GM19351 (cell line): ENCODE results near the gene DNAJB12.
"Not testable (repeated sequence)": the region's sequence is repeated elsewhere in the genome, so short reads cannot be mapped to it uniquely, and the experiment has no call there.

Experiments
- ATAC-seq: cut with Tn5 transposase; IDR thresholded peaks from one replicate; pipeline ENCODE4 v1.9.1; 2021; ENCODE audit warnings: mild to moderate bottlenecking, moderate library complexity; ENCODE audit not compliant: unreplicated experiment

Gene DNAJB12

DNA sequence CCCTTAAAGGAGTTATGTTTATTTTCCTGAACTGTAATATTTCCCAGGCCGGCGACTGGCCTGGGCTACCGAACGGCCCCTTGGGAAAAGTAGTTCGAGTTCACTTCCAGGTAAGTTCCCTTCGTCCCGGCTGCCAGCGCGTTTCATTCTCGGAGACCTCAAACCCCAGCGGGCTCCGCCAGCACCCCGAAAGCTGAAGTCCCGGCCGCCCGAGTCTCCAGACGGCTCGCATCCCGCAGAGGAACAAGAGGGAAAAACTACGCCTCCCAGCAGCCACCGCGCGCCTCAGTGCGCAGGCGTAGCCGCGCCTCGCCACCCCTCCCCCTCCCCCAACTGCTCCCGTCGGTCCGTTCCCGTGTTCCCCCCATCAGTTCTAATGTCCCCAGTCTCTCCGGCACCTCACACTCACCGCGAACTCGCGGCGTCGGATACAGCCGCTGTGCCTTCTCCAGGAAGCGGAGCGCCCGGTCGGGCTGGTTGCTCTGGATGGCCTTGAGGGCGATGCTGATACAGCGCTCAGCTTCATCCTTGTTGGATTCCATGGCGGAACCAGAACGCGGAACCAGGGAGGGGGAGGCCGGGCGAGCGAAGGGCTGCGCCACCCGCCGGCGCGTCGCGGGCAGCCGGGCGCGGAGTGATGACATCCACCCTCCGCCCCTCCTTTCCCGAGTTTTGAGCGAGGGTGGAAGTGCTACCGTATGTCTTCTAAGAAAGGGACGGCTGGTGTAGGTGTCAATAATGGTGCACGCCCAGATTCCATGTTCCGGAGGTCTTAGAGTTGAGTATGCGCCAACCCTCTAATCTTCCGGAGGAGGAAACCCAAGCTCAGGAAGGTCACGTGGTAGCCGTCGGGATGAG, at the start of gene DNAJB12:
TSS of gene DNAJB12 (minus strand) at position 564 of the 858 bp plus-strand sequence. CDS start at position 542, 22 bp downstream.
- peak; percentile 74 for ATAC-seq

DNA sequence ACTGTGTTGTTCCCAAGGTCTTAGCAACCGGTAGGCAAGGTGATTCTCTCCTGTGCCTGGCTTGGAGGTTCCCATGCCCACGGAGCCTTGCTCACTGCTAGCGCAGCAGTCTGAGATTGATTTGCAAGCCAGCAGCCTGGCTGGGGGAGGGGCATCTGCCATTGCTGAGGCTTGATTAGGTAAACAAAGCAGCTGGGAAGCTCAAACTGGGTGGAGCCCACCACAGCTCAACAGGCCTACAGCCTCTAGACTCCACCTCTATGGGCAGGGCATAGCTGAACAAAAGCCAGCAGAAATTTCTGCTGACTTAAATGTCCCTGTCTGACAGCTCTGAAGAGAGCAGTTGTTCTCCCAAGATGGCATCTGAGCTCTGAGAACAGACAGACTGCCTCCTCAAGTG, 40.9 kb upstream of the DNAJB12 start:
- ATAC-seq, result not testable (repeated sequence)

DNA sequence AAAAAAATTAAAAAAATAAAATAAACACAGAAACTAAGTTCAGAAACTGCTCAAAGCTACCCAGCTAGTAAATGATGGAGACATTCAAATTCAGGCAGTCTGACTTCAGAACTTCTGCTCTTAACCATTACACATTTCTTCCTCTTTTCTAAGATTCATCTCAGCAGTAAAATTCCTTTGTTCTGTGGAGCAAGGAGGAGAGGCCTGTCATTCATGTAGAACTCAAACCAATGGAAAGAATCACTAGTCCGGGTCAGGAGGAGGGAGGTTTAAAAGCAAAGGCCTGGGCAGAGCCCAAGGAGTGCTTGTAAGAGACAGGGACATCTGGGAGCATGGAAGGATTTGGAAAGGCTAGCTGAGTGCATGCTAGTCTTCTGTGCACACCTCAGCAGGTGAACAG, 37.9 kb upstream of the DNAJB12 start:
- no peak for ATAC-seq

DNA sequence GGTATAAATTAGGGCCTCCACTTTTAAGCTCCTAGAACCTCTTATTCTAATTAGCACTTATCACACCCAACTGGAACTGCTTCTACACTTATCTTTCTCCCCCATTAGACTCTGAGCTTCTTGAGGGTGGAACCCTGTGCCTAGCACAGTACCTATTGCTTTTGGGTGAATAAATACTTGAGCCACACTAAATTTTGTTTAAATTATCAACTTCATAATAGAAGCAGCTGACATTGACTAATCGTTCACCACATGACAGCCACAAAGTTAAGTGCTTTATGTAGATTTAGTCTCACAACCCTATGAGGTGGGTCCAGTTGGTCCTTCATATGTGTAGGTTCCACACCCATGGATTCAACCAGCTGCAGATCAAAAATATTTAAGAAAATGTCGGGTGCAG, 36.0 kb upstream of the DNAJB12 start:
- no peak for ATAC-seq

DNA sequence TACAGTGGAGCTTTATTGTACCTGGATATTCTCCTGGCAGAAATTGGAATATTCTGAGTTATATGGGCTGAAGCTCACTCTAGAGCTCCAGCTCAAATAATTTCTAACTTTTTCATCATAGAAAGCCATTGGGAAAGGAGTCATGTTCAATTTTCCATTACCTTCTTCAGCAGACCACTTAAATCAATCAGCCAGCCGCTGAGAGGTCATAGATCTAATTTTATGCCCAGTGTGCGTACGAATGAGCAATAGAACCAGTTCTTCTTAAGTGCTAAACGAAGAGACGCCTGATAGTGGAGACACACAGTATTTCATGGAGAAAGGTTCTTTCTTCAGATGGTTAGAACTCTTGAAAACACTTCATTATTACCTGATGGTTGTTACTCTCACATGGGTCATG, 35.0 kb upstream of the DNAJB12 start:
- ATAC-seq, result no peak

DNA sequence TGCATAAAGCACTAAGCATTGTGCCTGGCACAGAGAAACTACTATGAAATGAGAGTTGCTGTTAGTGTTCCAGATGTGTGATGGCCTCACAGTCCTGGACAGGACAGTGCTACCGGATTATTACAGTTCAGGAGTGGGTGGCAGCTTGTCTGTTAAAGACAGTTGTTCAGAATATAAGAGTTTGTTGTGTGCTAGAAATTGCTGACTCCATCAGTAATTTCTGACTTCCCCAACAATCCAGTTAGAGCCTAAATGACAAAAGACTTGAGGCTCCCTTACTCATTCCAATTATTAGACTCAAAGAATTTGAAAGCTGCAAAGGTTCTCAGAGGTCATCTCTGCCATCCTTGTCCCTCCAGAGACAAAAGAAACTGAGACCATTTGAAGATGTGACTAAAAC, 34.3 kb upstream of the DNAJB12 start:
- ATAC-seq, result no peak

DNA sequence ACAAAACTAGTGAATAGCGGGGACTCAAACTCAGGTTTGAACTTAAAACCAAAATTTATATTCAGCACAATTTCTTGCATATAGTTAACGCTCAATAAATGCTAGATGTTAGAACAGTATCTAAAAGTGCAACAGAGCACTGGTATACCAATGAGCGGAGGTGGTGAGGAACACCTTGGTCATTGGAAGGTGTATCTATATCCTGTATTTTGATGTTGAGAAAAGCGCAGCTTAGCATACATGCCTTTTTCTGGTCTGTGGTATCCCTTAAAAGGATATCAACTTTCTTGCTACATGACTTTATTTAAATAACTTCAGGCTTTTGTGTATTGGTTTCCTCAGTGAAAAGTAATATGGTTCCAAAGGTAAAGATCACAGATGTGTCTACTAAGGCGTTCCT, 33.3 kb upstream of the DNAJB12 start:
- no peak for ATAC-seq

DNA sequence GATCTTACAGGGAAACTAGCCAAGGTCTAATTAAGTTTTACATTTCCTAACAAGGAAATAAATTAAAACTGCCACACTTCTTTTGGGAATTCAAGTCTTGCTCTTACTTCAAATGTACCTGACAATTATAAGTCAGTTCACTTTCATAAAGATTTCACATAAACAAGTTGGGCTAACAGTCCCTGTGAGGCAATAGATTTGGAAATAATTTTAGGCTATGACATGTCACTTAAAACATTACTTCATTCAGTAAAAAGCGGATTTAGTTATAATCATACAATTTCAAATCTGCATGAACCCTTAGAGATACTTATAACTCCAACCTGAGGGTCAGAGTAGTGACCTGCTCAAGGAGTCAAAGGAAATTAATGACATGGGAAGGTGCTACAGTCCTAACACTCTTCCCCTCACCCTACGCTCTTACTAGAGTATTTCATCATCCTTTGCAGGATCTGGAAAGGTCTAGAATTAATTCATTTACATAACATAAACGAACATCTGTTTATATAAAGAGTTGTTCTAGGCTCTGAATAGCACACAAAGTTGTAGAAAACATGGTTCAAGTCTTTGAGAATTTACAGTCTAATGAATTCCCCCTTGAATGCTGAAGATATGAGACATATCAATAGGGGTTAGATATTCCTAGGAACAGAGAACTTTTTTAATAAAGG, 32.3 kb upstream of the DNAJB12 start:
- ATAC-seq, result no peak

DNA sequence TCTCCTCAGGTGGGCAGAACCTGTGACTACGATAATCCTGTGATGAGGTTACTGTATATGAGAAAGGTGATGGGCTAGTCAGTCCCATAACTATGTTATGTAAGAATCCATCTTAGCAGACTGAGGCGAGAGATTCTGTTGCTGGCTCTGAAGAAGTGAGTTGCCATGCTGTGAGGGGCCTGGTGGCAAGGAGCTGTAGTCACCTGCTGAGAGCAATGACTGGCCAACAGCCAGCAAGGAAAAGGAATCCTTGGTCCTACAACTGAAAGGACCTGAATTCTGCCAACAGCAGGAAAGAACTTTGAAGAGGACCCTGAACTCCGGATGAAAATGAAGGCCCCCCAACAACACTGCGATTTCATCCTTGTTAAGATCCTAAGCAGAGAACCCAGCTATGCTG, 31.0 kb upstream of the DNAJB12 start:
- no peak for ATAC-seq

DNA sequence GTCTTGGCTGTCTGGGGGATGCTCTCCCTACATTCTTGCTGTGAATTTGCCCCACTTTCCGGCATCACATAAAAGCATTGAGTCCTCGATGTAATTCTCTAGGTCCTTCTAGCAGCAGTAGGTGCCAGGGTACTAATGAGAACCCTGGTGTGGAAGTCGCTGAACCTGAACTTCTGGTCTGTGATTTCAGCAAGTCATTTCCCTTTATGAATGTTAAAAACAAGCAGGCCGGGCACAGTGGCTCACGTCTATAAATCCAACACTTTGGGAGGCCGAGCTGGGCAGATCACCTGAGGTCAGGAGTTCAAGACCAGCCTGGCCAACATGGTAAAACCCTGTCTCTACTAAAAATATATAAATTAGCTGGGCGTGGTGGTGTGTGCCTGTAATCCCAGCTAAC, 30.3 kb upstream of the DNAJB12 start:
- not testable (repeated sequence) for ATAC-seq

DNA sequence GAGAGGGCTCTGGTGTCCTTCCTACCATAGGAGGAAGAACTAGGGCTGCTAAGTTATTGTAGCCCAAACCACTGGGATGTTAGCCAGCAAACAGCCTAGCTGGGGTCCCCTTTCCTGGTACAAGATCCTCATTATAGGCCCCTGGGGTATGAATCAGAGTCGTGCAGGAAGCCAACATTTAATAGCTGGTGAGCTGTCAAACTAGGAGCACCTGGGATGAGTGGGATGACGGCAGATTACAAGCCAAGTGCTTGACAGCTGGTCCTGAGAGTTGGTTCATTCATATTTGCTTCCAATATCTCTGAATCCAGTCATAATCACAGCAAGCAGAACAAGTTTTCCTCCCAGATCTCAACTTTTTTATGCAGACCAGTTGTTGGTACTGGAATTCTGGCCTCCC, 25.1 kb upstream of the DNAJB12 start:
- no peak for ATAC-seq

DNA sequence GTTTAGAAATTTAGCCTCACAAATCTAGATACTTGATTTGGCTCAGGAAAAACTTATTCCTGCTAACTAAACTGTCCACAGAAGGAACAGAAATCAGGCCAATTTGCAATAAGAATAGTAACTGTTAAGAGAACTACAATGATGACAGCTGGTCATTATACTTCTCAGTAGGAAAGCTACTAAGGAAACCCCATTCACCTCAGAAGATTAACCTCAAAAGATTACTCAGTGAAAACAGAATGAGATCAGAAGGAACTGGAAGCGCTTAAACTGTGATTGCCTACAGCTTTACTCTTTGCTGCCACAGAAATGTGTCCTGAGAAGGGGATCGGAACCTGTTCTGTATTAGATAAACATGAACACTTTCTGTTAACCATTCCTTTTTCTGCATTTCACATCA, 24.3 kb upstream of the DNAJB12 start:
- no peak for ATAC-seq

DNA sequence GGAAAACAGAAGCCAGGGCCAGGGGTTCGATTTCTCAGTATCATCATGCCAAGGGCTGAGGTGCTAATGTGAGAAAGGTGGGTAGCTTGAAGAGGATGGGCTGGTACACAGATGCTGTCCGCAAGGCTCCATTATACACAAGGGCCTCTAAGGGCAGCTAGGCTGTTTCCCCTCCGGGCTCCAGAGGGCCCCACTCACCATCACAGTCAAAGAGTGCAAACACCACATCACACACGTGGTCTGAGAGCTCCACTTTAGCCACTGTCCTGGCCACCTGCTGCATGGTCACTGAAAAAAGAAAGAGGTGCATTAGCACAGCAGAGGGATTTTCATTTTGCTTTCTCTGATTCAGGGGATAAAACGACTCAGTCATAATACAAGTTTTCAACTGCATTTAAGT, 20.9 kb upstream of the DNAJB12 start:
- ATAC-seq, result no peak

DNA sequence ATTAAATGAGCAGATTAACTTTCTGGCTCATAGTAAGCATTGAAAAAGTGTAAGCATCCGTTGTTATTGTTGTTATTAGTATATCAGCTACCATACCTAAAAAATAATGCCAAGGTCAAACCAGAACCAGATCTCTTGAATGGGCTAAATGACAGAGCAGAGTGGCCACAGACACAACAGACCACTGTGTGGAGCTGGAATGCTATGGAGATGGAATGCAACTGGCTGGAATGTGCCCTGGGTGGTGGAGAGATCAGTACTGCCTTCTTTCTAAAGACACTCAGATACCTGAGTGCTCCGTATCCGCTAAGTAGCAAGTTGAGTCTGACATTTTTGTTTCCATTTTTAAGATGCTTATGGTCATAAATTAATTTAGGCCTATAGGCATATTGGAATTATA, 20.5 kb upstream of the DNAJB12 start:
- no peak for ATAC-seq

DNA sequence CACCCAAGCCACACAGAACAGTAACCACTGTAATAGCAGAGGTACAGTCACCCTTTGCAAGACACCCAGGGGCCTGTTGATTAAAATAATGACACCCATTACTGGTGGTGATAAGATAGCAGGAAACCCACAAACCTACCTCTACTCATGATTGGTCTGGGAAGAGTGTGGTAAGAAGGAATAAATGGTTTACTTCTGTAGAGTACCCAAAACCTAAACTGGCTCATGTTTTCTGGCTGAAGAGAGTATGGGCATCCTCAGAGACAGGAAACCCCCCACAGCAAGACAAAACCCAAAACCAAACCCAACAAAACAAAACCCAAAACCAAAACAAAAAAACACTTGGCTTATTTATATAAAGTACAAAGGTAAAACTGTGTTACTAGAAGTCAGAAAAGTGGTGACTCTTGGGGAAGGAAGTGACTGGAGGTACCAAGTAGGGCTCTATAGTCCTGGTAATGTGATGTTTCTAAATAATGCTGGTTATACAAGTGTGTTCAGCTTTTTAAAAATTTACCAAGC, 15.5 kb upstream of the DNAJB12 start:
- no peak for ATAC-seq

DNA sequence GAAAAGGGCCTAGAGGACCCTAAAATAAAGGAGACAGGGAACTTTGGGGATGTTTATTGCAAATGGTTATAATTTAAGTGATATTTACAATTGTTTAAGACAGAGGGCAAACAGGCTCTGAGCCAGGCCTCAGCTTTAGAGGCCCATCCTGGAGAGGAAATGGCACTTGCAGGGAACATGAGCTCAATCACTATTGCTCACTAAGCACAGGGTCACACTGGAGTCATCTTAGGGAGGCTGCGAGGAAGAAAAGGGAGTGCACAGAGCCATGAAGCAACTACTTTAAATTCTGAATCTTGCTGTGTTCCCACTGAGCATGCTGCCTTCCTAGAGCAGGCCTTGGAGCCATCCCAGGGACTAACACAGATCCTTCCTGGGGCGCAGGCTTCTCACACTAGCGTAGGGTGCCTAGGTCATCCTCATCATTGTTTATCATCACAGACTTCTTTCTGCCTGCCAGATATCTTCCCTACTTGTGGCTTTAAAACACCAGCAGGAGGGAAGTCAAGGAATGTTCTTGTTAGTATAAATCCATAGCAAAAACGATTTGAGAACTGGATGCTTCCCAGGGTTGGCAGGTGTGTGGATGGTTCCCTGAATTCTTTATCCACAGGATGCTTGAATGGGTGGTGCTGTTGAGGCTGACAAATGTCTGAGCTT, 12.7 kb upstream of the DNAJB12 start:
- no peak for ATAC-seq

DNA sequence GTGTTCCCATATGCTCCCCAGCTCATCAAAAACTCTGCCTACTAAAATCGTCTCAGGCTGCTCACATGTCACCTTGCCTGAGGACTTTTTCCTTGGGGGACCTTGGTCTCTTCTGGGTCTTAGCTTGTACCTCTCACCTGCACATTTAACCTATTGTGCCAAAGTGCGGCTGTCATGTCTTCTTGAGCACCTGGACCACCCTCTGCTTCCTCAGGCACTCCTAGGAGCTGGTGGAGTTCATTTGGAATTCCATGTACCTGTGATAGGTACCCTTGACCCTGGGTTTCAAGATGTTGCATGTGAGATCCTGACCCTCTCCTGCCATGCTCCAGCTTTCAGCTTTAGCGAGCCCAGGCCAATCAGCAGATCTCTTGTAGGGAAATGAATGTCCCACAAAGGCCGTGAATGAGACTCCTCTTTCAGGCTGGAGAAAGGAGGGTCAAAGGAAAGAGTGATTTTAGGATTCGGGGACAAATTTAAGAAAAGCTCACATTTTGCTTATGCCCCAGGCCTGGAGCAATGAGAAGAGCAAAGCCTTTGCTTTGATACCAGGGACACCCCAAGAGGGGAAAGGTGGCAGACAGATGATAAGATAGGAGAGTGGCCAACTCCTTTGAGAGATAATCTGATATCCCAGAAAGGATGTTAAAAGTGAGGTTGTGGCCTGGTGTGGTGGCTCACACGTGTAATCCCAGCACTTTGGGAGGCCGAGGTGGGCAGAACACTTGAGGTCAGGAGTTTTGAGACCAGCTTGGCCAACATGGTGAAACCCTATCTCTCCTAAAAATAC, 10.6 kb upstream of the DNAJB12 start:
- no peak for ATAC-seq

DNA sequence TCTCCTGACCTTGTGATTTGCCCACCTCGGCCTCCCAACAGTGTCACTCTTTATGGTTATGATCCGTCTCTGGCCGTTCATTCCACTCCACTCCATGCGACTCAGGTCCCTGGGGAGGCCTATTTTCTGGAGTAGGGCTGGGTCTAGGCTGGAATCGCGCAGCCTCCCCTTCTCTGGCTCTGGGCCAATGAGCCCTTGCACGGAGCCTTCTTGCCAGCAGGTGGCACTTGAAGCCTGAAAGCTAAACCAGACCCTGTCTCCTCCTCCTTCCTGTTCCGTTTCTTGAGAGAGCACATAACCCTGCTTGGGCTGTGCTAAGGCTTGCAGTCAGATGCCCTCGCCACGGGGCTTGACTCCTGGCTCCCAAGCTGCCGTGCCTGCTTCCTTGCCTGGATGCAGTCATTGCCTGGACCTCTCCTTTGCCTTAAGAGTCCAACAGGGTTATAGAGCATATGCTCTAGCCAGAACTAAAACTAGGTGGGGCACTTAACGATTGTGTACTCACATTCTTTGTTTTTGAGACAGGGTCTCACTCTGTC, 9.6 kb upstream of the DNAJB12 start:
- peak; percentile 94 for ATAC-seq

DNA sequence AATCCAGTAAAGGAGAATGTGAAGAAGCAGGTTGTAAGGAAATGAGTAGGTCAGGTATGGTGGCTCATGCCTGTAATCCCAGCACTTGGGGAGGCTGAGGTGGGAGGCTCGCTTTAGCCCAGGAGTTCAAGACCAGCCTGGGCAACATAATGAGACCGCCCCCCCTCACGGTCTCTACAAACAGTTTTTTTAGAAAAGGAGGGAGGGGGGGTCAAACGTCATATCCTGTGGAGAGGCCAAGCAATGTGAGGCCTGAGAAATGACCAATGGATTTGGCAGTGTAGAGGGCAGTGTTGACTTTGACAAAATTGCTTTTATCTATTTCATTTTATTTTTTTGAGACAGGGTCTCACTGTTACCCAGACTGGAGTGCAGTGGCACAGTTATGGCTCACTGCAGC, 2.3 kb upstream of the DNAJB12 start:
- ATAC-seq, result no peak

DNA sequence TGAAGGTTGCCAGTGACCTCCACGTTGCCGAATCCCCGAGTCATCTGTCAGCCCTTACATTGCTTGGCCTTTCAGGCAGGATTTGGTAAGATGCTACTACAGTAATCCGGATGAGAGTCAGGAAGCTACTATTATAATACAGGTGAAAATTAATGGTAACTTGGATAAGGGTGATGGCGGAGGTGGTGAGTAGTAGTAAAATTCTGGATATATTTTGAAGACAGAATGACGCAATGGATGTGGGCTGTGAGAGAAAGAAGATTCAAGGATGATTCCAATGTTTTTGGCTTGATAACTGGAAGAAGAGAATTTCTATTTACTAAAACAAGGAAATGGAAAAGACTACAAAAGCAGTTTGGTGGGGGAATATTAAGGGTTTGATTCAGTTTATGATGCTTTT, 1.4 kb upstream of the DNAJB12 start:
- ATAC-seq, result no peak

DNA sequence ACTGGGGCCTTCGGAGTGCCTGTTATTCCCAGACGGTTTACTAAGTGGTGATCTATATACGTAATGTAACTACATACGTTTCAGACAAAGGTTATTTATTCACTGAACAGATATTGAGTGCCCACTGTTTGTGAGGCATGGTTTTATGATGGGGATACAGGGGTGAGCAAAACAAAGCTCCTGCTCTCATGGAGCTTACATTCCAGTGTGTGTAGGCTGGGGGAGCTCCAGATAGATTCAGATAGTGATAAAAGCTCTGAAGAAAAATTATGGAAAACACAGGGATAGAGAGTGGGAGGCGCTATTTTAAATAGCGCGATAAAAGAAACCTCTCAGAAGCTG, 466 bp upstream of the DNAJB12 start:
- ATAC-seq, result peak; percentile 14
